ENCODE measurements around the gene PGC.

Gene PGC

DNA sequence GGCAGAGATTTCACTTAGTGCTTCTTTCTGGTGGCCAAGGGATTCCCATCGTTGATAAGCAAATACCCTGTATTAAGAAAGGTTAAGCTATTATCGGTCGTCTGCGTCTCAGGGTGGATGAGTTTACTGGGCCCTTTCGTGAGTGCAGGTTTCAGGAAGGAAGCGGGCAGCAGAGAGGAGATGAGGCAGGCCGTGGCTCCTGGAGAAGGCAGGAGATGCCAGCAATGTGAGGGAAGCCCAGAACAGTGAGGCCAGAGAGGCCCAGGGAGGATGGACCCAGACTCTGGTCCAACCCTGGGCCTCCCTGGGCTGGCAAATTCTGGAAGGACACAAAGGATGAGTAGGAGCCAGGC is 23.0 kb downstream of the PGC start:
- Histone ChIP-seq H3K9ac (ENCODE audit: low read depth, low read length) (no peak overlapping the region), H3K36me3 (ENCODE audit: insufficient read depth, low read length) (no peaks in the 10 kb centered on the region), H2AFZ (ENCODE audit: low read depth, low read length) (no peak overlapping the region), H4K20me1 (ENCODE audit: insufficient read depth, low read length) (peaks cover 11% of the 10 kb centered on the region; the same call in 1 of the 2 replicates), H3K4me2 (ENCODE audit: insufficient read depth, low read length) (no peak overlapping the region), H3K27ac (ENCODE audit: low read length) (no peak overlapping the region), H3K4me3 (ENCODE audit: low read depth in 1 of 2, low read length in 2 of 2) (no peak overlapping the region), H3K27me3 (ENCODE audit: insufficient read depth, low read length, poor library complexity) (no peaks in the 10 kb centered on the region), H3K79me2 (ENCODE audit: insufficient read depth, low read length) (no peaks in the 10 kb centered on the region), H3K9me3 (ENCODE audit: insufficient read depth, low read length, severe bottlenecking) (no peaks in the 10 kb centered on the region), H3K4me1 (ENCODE audit: insufficient read depth, low read length) (no peaks in the 10 kb centered on the region)
- ATAC-seq (ENCODE audit: insufficient read depth, low read depth) (no peak), DNase-seq (no peak)
- TF ChIP-seq, protein P1, sequence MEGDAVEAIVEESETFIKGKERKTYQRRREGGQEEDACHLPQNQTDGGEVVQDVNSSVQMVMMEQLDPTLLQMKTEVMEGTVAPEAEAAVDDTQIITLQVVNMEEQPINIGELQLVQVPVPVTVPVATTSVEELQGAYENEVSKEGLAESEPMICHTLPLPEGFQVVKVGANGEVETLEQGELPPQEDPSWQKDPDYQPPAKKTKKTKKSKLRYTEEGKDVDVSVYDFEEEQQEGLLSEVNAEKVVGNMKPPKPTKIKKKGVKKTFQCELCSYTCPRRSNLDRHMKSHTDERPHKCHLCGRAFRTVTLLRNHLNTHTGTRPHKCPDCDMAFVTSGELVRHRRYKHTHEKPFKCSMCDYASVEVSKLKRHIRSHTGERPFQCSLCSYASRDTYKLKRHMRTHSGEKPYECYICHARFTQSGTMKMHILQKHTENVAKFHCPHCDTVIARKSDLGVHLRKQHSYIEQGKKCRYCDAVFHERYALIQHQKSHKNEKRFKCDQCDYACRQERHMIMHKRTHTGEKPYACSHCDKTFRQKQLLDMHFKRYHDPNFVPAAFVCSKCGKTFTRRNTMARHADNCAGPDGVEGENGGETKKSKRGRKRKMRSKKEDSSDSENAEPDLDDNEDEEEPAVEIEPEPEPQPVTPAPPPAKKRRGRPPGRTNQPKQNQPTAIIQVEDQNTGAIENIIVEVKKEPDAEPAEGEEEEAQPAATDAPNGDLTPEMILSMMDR (IDR thresholded peaks at IDR 0.05; ENCODE audit: borderline replicate concordance, extremely low read depth, low read length, poor library complexity, severe bottlenecking): no peak

DNA sequence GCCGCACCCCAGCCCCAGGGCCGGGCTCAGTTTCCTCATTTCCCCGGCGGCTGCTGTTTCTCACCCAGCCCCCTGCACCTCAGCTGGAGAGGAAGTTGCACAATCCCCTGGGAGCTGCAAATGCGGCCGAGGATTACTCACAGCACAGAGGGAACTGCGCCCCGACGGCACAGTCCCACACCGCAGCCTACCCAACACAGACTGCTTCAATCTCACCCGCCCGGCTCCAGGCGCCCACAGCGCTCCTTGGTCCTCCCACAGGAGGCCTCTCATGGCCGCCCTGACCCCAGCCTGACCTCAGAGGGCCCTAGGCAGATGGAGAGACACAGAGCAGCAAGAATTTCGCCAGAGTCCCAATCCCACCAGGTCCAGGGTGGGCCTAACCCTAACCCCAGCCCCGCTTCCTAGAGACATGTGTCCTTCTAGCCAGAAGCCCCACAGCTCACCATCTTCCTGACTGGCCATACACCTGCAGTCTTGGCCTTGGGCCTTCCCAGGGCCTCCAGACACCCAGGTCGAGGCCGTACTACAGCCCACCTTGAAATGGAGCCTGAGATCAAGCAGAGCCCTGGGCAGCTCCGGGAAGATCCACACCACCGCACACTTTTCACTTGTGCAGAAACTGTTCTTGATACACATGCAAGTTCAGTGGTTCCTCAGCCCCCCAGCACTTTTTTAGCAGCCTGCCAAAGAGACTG is 23.5 kb downstream of the PGC start:
- H4K20me1 ChIP-seq (ENCODE audit: insufficient read depth, low read length): peaks cover 11% of the 10 kb centered on the region; the same call in 1 of the 2 replicates
- DNase-seq (peak; percentile 52), ATAC-seq (ENCODE audit: insufficient read depth, low read depth) (peak; percentile 83)
- no peaks in the 10 kb centered on the region for H3K4me1 ChIP-seq (ENCODE audit: insufficient read depth, low read length)
- no peaks in the 10 kb centered on the region for H3K27me3 ChIP-seq (ENCODE audit: insufficient read depth, low read length, poor library complexity)
- H3K4me3 ChIP-seq (ENCODE audit: low read depth in 1 of 2, low read length in 2 of 2): no peak overlapping the region
- H3K9me3 ChIP-seq (ENCODE audit: insufficient read depth, low read length, severe bottlenecking): no peaks in the 10 kb centered on the region
- H2AFZ ChIP-seq (ENCODE audit: low read depth, low read length): no peak overlapping the region
- no peak overlapping the region for H3K9ac ChIP-seq (ENCODE audit: low read depth, low read length)
- H3K36me3 ChIP-seq (ENCODE audit: insufficient read depth, low read length): no peaks in the 10 kb centered on the region
- no peaks in the 10 kb centered on the region for H3K79me2 ChIP-seq (ENCODE audit: insufficient read depth, low read length)
- H3K27ac ChIP-seq (ENCODE audit: low read length): no peak overlapping the region
- no peak for TF ChIP-seq EZH2 (IDR thresholded peaks at IDR 0.05; ENCODE audit: borderline replicate concordance, low read depth, low read length, severe bottlenecking)
- TF ChIP-seq, protein P1 (IDR thresholded peaks at IDR 0.05; ENCODE audit: borderline replicate concordance, extremely low read depth, low read length, poor library complexity, severe bottlenecking): no peak
- H3K4me2 ChIP-seq (ENCODE audit: insufficient read depth, low read length): no peak overlapping the region

DNA sequence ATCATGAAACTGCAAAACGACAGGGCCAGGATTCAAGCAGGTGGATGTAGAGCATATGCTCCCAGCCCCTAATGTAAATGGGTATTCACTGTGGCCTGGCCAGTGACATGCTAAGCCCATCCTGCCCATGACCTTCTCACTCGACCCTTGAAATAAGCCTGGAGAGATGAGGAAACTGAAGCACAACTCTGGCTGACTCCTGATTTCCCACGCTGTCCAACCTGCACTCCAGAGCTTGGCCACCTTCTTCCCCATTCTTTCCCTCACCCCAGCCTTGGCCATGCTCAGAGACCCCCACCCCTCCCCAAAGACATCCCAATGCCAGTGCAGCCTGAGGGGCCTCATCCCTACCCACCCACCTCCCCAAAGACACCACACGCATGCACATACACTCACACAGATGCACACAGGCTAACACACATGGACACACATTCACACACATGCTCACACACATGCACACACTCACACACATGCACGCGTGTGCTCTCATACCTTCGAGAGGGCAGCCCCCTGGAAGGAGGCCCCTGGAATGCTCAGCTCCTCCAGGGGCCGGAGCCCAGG is 24.1 kb downstream of the PGC start:
- no peaks in the 10 kb centered on the region for H3K4me1 ChIP-seq (ENCODE audit: insufficient read depth, low read length)
- no peak overlapping the region for H3K4me2 ChIP-seq (ENCODE audit: insufficient read depth, low read length)
- no peak overlapping the region for H3K9ac ChIP-seq (ENCODE audit: low read depth, low read length)
- no peak overlapping the region for H3K4me3 ChIP-seq (ENCODE audit: low read depth in 1 of 2, low read length in 2 of 2)
- TF ChIP-seq EZH2 (IDR thresholded peaks at IDR 0.05; ENCODE audit: borderline replicate concordance, low read depth, low read length, severe bottlenecking): no peak
- TF ChIP-seq, protein P1 (IDR thresholded peaks at IDR 0.05; ENCODE audit: borderline replicate concordance, extremely low read depth, low read length, poor library complexity, severe bottlenecking): no peak
- no peaks in the 10 kb centered on the region for H3K9me3 ChIP-seq (ENCODE audit: insufficient read depth, low read length, severe bottlenecking)
- no peak overlapping the region for H2AFZ ChIP-seq (ENCODE audit: low read depth, low read length)
- no peak overlapping the region for H3K27ac ChIP-seq (ENCODE audit: low read length)
- no peaks in the 10 kb centered on the region for H3K27me3 ChIP-seq (ENCODE audit: insufficient read depth, low read length, poor library complexity)
- no peak for DNase-seq
- no peaks in the 10 kb centered on the region for H3K36me3 ChIP-seq (ENCODE audit: insufficient read depth, low read length)
- no peak for ATAC-seq (ENCODE audit: insufficient read depth, low read depth)
- H3K79me2 ChIP-seq (ENCODE audit: insufficient read depth, low read length): no peaks in the 10 kb centered on the region
- peaks cover 11% of the 10 kb centered on the region; the same call in 1 of the 2 replicates for H4K20me1 ChIP-seq (ENCODE audit: insufficient read depth, low read length)
